Esophagus muscularis mucosa (tissue), 4 donors: Measurements from ENCODE around the gene USP2. TPM values are rescaled to one million over a fixed set of nuclear protein-coding genes. Genes with fewer than 3 reads are reported as not detected.

Source experiments
- DNase-seq: peaks from one replicate; pipeline ENCODE4 v3.0.0-alpha.2; 2017; ENCODE audit errors: extremely low spot score
- H3K27ac ChIP-seq, 4 donors: fragments of 200-600 bp; sonication (generic); replicated peaks in 1 of 4; 1 replicate in 3 of 4; 2 replicates in 1 of 4; pipeline ENCODE4 v1.5.1; 2016 to 2019; ENCODE audit warnings: mild to moderate bottlenecking in 1 of 4
- H3K27me3 ChIP-seq, 4 donors: fragments of 200-600 bp; sonication (generic); one replicate each; pipeline versions ENCODE4 v1.5.1 to v1.6.0; 2016 to 2019
- H3K36me3 ChIP-seq, 4 donors: fragments of 200-600 bp; sonication (generic); one replicate each; pipeline ENCODE4 v1.5.1; 2016 to 2019
- H3K4me1 ChIP-seq, 4 donors: fragments of 200-600 bp; sonication (generic); one replicate each; pipeline ENCODE4 v1.5.1; 2016 to 2019
- H3K4me3 ChIP-seq, 4 donors: fragments of 200-600 bp; sonication (generic); 1 replicate in 2 of 4; 2 replicates in 2 of 4; pipeline ENCODE4 v1.5.1; 2016 to 2019; ENCODE audit warnings: mild to moderate bottlenecking in 4 of 4, moderate library complexity in 1 of 4
- H3K9me3 ChIP-seq, 4 donors: fragments of 200-600 bp; sonication (generic); 1 replicate in 3 of 4; 2 replicates in 1 of 4; pipeline ENCODE4 v1.5.1; 2016 to 2019
- EP300 ChIP-seq: sonication (generic); formaldehyde crosslinking; IDR thresholded peaks from one replicate; pipeline ENCODE4 v1.6.1; 2017; ENCODE audit warnings: antibody characterized with exemption
- POLR2A ChIP-seq: fragments of 450-650 bp; IDR thresholded peaks from one replicate; pipeline ENCODE4 v1.6.1; 2017; ENCODE audit warnings: antibody characterized with exemption, moderate library complexity, mild to moderate bottlenecking, low read depth
- POLR2AphosphoS5 ChIP-seq, 2 donors: sonication (generic); formaldehyde crosslinking; IDR thresholded peaks; one replicate each; pipeline ENCODE4 v1.6.1; 2017; ENCODE audit warnings: antibody characterized with exemption in 2 of 2
- WGBS: methylation state at CpG from one replicate; pipeline ENCODE4 v1.1.5; 2018; 5-methylcytosine and 5-hydroxymethylcytosine counted together
- intact Hi-C: fragments of 100-400 bp; cut with DNase I; formaldehyde crosslinking; loops from one replicate; pipeline ENCODE4 v1.15.1; 2023
- total RNA-seq, 4 donors: library from RNA; depleted of rRNA; stranded (reverse); fragments of >200 nt; gene quantifications; one replicate each; pipeline versions ENCODE4 v1.1.0 to v1.2.1, GENCODE V29; 2016
- TF ChIP-seq, protein P1 (sequence below), 3 experiments: fragments of 200-600 bp in 2 of 3; fragments of 450-650 bp in 1 of 3; sonication (generic) in 2 of 3; IDR thresholded peaks; one replicate each; pipeline ENCODE4 v1.5.1; 2017 to 2019; ENCODE audit warnings: antibody characterized with exemption in 3 of 3, mild to moderate bottlenecking in 2 of 3, moderate library complexity in 1 of 3

Gene USP2
- total RNA-seq, 4 donors from 2014 or later, result 4.6 to 9.9 (median 6.1) TPM

DNA sequence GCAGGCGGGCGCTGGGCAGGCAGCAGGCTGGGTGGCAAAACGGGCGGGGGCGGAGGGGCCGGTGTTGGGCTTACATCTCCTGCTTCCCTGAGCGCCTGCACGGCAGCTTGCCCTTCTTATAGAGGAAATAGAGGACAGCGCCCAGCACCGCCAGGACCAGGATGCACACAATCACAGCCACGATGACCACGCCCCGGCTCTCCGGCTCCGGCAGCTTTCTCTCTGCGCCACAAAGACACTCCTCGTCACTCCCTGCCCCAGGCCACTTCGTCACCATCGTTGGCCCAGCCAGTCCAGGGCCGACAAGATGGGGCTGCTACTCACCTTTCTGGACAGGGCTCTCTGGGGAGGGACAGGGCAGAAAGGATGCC is 70.8 kb downstream of the USP2 start:
- Histone ChIP-seq H3K4me3 (no peak overlapping the region), H3K9me3 (no peaks in the 10 kb centered on the region), H3K4me1 (peaks cover 17 to 95% (median 74%) of the 10 kb centered on the region in 4 donors), H3K36me3 (peaks cover 38 to 81% (median 75%) of the 10 kb centered on the region in 4 donors), H3K27ac (peak overlapping the region; percentile 98 to 99 (median 98)), H3K27me3 (no peaks in the 10 kb centered on the region)
- DNase-seq, result no peak
- 70% methylated on average over 14 of the region's 20 CpGs for WGBS
- intact Hi-C loops, result no loop called here
- TF ChIP-seq POLR2AphosphoS5 (IDR thresholded peaks at IDR 0.05) (no peak), POLR2A (no peak), EP300 (no peak)
- TF ChIP-seq, protein P1, sequence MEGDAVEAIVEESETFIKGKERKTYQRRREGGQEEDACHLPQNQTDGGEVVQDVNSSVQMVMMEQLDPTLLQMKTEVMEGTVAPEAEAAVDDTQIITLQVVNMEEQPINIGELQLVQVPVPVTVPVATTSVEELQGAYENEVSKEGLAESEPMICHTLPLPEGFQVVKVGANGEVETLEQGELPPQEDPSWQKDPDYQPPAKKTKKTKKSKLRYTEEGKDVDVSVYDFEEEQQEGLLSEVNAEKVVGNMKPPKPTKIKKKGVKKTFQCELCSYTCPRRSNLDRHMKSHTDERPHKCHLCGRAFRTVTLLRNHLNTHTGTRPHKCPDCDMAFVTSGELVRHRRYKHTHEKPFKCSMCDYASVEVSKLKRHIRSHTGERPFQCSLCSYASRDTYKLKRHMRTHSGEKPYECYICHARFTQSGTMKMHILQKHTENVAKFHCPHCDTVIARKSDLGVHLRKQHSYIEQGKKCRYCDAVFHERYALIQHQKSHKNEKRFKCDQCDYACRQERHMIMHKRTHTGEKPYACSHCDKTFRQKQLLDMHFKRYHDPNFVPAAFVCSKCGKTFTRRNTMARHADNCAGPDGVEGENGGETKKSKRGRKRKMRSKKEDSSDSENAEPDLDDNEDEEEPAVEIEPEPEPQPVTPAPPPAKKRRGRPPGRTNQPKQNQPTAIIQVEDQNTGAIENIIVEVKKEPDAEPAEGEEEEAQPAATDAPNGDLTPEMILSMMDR (IDR thresholded peaks at IDR 0.05), result no peak

DNA sequence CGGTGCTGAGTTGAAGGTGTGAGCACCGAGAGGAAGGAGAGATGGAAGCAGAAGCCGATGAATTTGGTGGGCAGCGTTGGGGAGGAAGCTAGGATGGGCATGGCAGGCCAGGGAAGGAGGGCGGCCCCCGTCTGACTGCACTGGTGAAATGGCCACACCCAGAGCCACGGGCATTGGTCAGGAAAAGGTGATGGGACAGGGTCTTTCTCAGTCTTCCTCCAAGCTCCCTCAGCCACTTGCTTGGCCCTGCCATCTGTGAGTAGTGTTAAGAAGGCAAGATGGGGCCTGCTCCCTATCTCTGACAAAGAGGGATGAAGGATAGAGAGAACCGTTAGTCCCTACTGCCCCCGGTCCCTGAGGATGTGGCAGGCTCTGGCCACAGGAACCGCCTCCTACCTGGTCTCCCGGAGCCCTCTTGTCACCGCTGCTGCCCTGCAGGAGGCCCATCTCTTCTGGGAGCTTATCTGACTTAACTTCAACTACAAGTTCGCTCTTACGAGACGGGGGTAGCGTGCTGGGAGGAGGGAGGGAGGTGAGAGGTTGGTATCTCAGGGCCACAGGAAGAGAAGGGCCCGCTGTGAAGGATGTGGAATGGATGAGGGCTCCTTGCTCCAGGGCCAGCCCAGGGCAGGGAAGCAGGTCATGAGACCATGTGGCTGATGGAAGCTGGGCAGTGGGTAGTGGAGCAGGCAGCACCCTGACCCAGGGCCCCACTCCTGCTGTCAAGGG is 71.4 kb downstream of the USP2 start:
- Histone ChIP-seq H3K36me3 (peaks cover 38 to 84% (median 76%) of the 10 kb centered on the region in 4 donors), H3K4me3 (no peak overlapping the region), H3K27ac (peak overlapping the region; percentile 98 to 99 (median 98)), H3K4me1 (peaks cover 13 to 94% (median 74%) of the 10 kb centered on the region in 4 donors), H3K9me3 (no peaks in the 10 kb centered on the region), H3K27me3 (no peaks in the 10 kb centered on the region)
- intact Hi-C loops, result no loop called here
- 73% methylated on average over 17 of the region's 17 CpGs for WGBS
- TF ChIP-seq, protein P1 (IDR thresholded peaks at IDR 0.05), result no peak
- TF ChIP-seq POLR2AphosphoS5 (IDR thresholded peaks at IDR 0.05) (no peak), POLR2A (no peak), EP300 (no peak)
- DNase-seq, result no peak

DNA sequence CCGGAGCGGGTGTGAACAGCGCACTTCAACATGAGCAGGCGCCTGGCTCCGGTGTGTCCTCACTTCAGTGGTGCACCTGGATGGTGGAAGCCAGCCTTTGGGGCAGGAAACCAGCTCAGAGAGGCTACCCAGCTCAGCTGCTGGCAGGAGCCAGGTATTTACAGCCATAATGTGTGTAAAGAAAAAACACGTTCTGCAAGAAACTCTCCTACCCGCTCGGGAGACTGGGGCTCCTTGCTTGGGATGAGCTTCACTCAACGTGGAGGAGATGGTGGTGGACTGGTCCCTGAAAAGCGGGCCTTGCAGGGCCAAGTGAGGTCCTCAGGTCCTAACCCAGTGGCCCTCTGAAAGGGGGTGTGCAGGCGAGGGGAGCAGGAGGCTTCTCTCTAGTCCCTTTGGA is 72.1 kb downstream of the USP2 start:
- Histone ChIP-seq H3K27ac (peak overlapping the region; percentile 98 to 99 (median 98)), H3K27me3 (no peaks in the 10 kb centered on the region), H3K36me3 (peaks cover 38 to 81% (median 74%) of the 10 kb centered on the region in 4 donors), H3K4me3 (no peak overlapping the region), H3K4me1 (peaks cover 9 to 89% (median 70%) of the 10 kb centered on the region in 4 donors), H3K9me3 (no peaks in the 10 kb centered on the region)
- DNase-seq, result no peak
- TF ChIP-seq, protein P1 (IDR thresholded peaks at IDR 0.05), result no peak
- TF ChIP-seq POLR2AphosphoS5 (IDR thresholded peaks at IDR 0.05) (no peak), POLR2A (no peak), EP300 (no peak)
- WGBS, result 85% methylated on average over 6 of the region's 11 CpGs
- intact Hi-C loops, result no loop called here

DNA sequence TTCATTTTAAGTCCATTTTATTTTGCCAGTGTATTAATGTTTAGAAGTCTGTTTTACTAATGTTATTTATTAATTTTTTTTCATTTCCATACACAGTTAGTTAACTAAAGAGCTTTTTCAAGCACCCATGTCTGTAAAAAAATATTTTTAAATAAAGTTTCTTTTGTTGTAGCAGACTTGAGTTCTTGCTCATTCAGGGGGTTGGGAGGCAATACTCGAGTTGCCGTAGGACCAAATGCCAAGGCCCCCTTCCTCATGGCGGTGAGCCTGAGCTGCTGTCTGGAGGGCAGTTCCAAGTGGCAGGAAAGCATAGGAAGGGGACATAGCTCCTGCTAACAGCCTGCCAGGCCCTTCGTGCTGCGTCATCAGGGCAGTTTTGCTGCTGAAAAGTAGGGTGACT is 73.5 kb downstream of the USP2 start:
- H3K36me3 ChIP-seq, result peaks cover 38 to 79% (median 73%) of the 10 kb centered on the region in 4 donors
- peak overlapping the region; percentile 98 to 99 (median 98) for H3K27ac ChIP-seq
- WGBS, result 66% methylated on average over 5 of the region's 5 CpGs
- peaks cover 5 to 78% (median 65%) of the 10 kb centered on the region in 4 donors for H3K4me1 ChIP-seq
- H3K4me3 ChIP-seq, result no peak overlapping the region
- DNase-seq, result no peak
- no peaks in the 10 kb centered on the region for H3K27me3 ChIP-seq
- no peaks in the 10 kb centered on the region for H3K9me3 ChIP-seq
- TF ChIP-seq EP300 (no peak), POLR2A (no peak), POLR2AphosphoS5 (IDR thresholded peaks at IDR 0.05) (peak in 1 of 2 donors; percentile 13)
- TF ChIP-seq, protein P1 (IDR thresholded peaks at IDR 0.05), result no peak
- intact Hi-C loops, result no loop called here
